Right hindlimb (tissue), 1 donor: ENCODE data around the gene QRSL1.
"Not testable (repeated sequence)": the region's sequence is repeated elsewhere in the genome, so short reads cannot be mapped to it uniquely, and the experiment has no call there.

ENCODE experiments used
- DNase-seq: peaks from one replicate; pipeline ENCODE4 v3.0.0-alpha.2; 2018

The QRSL1 gene

DNA sequence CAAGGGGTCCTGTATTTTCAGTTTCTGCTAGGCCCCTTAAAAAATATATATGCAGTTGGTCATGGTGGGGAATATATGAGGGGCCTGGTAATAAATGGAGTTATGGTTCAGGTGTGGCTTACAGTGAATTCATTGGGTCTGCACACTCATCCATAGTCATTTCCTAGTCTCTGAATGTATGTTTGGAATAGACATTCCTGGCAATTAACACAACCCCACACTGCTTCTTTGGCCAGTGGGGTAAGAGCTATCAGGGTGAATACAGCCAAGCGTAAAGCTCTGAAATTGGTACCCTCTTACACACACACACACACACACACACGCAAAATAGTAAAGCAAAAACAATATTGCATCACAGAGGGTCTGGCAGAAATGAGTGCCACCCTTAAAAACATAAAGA is 56.5 kb downstream of the QRSL1 start:
- no peak for DNase-seq

DNA sequence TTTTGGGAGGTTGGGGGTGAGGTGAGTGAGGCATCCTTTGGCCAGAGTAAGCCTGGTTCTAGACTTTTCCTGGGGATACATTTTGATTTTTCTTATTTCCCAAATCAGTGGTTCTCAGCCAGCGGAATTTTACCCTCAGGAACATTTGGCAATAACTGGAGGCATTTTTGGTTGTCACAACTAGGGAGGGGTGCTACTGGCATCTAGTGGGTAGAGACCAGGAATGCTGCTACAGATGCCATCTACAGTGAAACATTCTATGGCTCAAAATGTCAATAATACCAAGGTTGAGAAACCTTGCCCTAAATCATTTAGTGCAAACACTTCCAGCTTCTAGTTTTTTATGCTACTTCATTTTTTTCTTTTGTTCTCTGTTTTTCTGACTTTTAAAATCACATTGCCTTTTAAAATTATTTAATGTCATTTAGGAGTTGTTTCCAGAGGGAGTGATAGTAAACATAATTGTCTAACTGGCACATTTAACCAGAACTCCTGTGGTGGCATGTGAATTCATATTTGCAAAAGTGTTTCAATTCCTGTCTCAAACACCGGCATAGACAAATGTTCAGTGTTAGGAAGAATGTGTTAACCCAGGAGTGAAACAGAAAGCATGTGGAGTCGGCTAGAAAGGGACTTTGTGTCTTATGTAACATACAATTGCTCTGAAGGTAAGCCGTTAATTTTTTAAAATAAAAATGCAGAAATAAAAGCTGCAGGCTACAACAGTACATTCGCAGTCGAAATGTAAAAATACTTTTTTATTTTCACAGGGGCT is 59.0 kb downstream of the QRSL1 start:
- DNase-seq: no peak

DNA sequence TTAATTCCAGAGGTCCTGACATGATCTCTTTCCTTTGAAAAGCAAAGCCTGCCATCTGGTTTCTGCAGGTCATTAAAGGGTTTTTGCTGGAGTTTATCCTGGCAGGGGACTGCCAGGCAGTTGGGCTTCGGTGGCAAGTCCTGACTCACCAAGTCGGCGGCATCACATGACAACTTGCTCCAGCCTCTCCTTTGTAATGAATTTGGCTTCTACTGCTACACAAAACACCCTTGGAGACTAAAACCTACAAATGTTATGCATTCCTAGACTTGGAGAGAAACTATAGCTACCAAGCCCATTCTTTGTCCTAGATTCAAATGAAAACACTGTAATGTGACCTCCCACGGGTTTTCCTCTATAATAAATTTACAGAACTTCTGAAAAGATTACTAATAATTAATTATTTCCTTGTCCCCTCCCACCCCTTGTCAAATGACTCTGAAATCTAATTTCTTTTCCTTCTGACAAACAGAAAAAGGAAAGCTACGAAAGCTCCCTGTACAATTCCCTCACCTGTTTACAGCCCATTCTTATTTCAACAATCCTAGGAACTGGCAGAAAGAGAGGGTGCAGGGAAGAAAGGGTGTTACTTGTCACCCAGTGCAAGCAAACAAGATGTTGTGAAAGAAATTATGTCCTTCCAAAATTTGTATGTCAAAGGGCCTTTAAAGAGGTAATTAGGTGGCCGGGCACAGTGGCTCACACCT is 62.9 kb downstream of the QRSL1 start:
- peak; percentile 40 for DNase-seq

DNA sequence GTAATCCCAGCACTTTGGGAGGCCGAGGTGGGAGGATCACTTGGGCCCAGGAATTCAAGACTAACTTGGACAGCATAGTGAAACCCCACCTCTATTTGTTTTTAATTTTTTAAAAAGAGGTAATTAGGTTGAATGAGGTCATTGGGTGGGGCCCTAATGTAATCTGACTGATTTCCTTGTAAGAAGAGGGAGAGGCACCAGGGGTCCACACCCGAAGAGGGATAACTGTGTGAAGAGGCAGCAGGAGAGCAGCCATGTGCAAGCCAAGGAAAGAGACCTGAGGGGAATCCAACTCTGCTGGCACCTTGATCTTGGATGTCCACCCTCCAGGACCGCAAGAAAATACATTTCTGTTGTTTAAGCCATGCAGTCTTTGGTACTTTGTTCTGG is 63.4 kb downstream of the QRSL1 start:
- DNase-seq: no peak

DNA sequence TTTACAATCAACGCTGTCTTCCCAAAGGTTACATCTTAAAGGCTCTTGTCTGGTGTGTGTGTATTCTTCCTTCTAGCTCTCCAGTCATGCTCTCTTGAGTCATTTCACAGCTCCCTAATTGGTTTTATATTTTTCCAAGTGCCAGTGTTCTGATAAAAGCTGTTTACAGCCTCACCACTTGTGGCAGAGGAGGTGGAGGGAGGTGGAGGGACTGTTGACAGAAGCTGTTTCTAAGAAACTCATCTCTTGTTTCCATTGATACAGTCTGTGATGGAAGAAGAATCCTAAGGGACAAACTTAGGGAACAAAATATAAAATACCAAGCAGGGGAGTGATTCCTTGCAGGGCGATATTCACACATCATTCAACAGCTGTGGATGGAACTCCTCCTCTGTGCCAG is 64.0 kb downstream of the QRSL1 start:
- DNase-seq: no peak

DNA sequence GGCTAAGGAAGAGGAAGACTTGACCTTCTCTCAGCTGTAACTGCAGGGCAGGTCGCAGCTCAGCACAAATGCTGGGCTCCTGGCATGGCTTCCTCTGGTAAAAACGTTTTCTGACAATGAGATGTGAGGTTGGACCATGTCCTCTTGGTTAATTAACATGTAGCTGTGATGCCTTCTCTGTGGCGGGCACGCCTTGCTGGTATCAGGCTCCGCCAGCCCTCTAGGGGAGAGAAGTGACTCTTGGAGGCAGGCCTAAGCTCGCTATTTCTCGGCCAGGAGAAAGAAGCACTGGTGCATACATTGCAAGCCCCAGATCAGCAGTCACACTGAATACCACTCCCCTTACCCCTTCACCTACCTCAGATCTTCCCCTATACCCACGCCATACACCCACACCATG is 65.0 kb downstream of the QRSL1 start:
- no peak for DNase-seq

DNA sequence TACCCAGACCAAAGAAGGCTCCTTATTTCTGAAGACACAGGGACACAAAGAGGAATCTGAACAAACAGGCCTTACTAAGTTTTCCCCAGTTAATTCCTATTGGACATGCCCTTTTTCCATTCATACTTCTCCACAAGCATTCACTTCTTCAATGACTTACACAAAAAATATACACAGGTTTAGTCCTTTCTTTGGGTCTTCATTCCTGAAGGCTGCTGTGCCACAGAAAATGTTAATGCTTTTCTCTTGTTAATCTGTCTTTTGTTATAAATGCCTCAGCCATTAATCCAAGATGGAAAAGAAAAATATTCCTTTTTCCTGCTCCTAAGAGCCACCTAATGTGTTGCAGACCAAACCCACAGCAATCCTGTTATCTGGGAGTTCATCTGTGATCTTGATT is 71.2 kb downstream of the QRSL1 start:
- no peak for DNase-seq

DNA sequence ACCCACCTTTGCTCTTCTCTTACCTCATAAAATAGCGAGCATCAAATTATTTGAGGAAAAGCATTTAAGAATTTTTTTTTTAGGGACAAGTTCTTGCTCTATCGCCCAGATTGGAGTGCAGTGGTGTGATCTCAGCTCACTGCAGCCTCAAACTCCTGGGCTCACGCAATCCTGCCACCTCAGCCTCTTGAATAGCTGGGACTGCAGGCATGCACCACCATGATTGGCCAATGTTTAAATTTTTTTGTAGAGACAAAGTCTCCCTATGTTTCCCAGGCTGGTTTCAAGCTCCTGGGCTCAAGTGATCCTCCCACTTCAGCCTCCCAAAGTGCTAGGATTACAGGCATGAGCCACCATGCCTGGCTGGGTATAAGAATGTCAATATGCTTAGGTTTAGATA is 71.8 kb downstream of the QRSL1 start:
- not testable (repeated sequence) for DNase-seq

DNA sequence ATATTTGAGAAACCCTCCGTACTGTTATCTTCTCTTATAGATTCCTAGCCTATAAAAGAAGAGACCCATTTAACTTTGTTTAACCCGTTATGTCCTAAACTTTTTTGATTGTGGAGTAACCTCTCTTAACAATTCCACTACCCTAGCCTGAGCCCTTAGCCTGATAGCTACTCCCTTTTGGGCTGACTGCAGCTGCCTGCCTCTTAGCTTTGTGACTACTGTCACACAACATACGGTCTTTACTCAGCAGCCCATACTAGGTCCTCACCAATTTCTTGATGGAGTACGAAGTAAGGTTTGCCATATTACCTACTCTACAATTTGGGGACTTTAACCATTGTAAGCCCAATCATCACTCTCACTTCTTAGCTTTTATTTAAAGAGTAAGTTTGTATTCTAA is 72.7 kb downstream of the QRSL1 start:
- DNase-seq: no peak

DNA sequence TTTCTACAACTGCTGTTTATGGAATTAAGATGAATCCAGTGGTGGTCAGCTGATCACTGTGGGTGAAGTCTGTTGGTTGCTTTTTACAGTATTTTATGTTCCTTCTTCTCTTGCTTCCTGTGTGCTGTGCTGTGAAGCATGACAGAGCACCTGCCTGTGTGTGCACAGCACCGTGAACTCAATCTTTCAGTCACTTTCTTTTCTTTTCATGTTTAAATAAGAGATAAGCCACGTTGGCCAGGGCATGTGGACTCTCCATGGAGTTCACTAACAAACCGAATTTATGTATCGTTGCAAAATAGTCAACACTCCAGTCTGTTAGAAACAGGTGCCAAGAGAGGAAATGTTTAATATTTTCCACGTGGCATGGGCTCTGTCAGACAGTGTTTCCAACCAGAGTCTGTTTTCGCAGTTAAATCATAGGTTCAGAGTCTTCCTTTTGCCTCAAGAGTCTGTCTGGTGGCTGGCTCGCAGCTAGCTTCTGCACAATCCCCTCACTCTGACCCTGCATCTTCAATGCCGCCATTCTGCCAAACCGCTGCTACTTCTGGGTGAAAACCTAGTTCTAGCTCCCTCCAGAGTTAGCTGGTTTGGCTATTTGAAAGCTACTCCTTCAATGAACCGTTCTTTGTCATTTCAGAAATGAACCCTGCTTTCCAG is 73.2 kb downstream of the QRSL1 start:
- DNase-seq: no peak

DNA sequence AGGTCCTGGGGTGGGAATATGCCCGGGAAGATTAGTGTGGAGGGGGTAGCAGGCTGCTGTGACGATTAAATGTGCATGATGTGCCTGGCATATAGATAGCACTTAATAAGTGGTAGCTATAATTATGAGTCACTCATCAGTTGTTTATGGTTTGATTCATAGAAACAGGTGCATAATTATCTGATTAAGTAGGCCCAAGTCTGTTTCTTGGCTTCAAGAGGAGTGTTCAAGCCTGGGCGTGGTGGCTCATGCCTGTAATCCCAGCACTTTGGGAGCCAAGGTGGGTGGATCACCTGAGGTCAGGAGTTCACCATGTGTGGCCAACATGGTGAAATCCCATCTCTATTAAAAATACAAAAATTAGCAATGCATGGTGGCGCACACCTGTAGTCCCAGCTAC is 74.9 kb downstream of the QRSL1 start:
- no peak for DNase-seq

DNA sequence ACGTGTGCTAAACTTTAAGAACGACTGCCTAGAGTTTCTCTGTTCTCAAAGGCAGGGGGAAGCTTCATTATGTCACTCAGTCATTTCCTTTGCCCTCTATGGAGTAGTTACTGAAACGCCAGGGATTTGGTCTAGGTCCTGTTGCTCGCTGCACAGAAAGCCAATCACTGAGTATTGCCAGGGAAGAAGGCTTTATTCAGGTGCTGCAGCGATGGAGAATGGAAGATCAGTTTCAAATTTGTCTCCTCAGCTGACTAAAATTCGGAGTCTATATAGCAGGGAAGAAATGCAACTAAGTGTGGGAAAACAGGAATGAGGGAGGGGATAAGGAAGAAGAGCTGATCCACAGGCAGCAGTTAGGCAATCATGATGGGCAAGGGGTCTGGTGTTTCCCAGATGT is 75.8 kb downstream of the QRSL1 start:
- DNase-seq: no peak

DNA sequence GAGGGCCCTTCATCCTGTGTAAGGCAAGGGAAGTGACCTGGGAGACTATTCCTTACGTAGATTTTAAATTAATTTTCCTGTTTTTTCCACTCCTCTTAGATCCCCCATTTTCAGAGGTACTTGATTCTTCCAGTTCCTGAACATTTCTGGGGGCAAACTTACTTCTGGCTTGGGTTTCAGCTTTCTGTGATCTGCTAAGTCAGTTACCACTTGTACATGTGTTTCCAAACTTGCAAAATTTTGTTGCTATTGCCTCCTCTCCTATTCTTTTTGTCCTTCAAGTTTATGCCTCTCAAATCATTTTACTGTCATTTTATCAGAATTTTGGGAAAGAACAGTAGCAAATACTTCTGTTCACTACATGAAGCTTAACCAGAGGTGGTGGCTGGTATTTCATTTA is 81.2 kb downstream of the QRSL1 start:
- no peak for DNase-seq

DNA sequence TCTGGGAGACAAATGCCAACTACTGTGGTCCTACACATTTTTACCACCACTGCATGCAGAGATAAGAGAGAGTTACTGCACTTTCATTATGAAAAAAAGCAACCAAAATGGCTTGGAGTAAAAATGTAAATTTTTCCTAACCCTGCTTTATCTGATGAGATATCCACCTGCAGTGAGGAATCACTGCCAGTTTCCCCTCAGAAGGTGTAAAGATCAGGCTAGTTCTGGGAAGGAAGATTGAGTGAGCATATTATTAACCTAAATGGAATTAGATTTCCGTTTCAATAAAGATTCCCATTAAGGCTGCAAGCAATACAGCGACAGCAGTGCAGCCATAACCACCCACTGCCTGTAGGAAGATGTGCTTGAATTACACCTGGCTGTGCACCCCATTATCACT is 84.9 kb downstream of the QRSL1 start:
- DNase-seq: no peak

DNA sequence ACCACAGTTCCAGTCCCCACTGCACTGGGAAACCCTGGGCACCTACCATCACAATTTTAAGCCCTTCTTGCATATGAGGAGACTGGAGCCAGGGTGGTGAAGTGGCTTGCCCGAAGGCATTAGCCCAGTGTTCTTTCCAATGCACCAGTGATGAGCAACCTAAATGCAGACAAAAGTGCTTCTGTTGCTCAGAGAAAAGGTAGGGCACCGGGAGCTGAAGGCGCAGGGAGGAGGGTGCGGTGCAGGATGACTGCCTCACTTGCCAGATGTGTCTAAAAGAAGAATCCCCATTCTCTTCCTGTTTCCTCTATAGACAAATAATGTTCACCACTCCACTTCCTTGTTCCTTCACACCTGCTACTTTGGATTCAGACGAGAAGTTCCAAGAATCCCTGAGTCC is 86.5 kb downstream of the QRSL1 start:
- DNase-seq: no peak

DNA sequence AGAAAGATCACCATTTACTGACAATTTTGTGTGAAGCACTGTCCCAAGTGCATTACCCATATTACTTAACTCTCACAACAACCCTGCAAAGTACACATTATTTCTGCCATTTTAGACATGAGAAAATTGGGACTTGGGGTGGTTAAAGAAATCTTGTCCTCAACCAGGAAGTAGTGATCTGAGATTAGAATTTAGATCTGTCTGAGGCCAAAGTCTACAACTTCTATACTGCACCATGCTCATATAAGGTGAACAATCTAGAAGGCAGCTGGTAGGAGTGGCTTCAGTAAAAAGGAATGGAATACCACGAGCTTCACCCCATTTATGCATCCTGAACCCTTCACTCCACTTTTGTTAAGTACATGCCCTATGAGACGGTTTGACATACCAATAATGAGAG is 87.6 kb downstream of the QRSL1 start:
- no peak for DNase-seq
